GM12874 (cell line): ENCODE results near the gene CIART.

ENCODE experiments used
- TF ChIP-seq, protein P1 (sequence below): IDR thresholded peaks from 2 replicates; pipeline ENCODE4 v1.5.1; 2011; ENCODE audit warnings: low read depth, mild to moderate bottlenecking, control low read depth, low read length, moderate library complexity; ENCODE audit not compliant: insufficient read depth

Gene CIART

DNA sequence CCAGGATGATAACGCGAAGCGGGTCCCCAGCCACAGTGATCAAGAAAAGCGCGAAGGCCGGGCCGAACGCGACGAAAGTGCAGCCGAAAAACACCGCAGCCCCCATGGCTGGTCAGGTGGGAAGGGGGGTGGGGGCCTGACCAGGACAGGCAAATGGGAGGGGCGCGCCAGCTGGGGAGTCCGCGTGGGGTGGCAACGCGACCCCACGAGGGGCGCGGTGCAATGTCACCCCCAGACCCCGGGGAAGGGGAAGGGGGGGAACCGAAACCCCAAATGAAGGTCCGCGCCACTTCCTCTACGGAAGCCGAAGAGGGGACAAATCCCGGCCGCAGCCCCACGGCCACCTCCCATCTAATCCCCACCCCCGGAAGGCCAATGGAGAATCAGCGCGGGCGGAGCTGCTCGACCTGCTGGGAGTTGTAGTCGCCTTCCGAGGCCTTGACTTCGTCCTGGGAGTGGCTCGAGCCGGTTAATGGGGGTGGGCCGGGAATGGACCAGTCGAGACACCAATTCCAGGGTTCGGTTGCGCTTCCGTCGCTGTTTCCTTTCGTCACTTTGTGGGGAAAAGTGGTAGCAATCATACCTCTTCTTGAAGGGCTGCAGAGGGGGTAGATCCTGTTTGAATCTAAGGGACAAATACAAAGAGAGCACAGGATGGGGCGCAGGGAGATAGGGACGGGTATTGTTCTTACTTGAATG, 13.5 kb upstream of the CIART start, which contains the start of gene APH1A:
Gene APH1A, minus strand, starts transcription at position 312 of the 699 bp plus-strand sequence. Its CDS starts 206 bp downstream, at position 106.
- TF ChIP-seq, protein P1, sequence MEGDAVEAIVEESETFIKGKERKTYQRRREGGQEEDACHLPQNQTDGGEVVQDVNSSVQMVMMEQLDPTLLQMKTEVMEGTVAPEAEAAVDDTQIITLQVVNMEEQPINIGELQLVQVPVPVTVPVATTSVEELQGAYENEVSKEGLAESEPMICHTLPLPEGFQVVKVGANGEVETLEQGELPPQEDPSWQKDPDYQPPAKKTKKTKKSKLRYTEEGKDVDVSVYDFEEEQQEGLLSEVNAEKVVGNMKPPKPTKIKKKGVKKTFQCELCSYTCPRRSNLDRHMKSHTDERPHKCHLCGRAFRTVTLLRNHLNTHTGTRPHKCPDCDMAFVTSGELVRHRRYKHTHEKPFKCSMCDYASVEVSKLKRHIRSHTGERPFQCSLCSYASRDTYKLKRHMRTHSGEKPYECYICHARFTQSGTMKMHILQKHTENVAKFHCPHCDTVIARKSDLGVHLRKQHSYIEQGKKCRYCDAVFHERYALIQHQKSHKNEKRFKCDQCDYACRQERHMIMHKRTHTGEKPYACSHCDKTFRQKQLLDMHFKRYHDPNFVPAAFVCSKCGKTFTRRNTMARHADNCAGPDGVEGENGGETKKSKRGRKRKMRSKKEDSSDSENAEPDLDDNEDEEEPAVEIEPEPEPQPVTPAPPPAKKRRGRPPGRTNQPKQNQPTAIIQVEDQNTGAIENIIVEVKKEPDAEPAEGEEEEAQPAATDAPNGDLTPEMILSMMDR: no peak

DNA sequence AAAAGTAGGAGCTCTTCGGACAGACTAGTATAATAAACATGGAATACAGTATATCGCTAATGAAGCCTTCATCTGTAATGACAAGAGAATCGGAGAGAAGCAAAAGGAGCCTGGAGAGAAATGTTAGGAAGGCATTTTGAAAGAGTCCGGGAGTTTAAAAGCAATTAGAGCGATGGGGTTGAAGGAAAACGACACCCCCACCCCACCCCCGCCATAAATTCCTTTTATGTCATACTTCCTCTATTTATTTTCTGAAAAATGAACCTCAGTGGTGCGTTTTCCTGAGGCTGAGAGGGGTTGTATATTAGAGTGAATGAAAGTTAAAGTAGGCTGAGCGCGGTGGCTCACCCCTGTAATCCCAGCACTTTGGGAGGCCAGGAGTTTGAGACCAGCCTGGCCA, 12.9 kb upstream of the CIART start:
- TF ChIP-seq, protein P1: no peak

DNA sequence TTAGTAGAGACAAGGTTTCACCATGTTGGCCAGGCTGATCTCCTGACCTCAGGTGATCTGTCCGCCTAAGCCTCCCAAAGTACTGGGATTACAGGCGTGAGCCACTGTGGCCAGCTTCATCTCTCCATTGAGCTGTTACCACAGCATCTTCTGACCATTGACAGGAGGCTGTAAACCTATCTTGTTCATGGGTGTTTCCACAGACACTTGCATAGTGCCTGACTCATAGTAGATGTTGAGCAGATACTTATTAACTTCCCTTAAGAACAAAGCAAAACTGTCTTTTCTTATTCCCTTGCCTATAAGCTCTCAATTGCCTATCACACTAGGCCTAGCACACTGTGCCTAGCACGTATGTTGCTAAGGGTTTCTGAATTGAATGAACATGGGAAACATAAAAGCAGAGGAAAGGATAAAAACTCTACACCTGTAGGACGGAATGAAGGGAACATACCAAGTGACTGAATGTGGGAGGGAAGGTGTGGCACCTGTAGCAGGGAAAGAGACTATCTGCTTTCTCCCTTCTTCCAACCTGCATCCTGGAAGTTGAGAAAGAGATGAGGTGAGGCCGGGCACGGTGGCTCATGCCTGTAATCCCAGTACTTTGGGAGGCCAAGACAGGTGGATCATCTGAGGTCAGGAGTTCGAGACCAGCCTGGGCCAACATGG, 10.9 kb upstream of the CIART start:
- TF ChIP-seq, protein P1: no peak

DNA sequence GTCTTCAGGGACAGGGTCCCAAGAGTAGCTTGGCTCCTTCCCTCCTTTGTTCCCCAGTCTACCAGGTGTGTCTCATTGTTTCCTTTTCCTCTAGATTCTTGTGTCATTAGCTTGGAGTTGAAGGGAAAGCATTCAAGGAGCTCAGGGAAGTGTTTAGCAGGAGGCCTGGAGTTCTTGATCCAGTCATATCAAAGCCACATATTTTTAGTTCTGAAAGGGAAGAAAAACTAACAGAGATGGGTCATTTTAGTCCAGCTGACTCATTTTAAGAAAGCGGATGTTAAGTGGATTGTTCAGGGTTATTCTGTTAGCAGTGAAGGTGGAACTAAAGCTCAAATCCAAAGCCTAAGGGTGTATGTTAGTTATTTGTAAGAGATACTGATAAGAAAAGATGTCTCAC, 9.0 kb upstream of the CIART start:
- TF ChIP-seq, protein P1: no peak

DNA sequence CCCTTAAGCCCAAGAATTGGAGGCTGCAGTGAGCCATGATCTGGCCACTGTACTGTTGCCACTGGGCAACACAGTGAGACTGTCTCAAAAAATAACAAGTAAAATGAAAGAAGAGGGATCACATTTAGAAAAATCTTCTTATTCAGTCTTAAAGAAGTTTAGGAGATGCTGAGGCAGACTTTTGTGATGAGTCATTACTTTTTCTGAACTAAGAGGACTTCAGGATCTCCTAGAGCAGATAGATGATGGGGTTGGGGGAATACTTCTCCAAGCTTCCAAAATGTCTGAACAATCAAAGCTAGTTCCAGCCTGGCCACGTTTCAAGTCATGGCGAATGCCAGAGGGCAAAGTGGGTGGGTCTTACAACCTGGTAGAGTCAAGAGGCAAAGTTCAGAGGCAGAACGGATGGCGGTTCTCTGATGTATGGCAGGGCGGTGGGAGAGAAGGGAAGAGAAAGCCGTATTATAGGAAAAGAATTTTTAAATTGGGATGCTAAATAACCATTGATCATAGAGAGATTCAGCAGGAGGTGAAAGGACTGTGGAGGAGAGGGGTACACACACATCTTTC, 2.1 kb upstream of the CIART start:
- TF ChIP-seq, protein P1: no peak

DNA sequence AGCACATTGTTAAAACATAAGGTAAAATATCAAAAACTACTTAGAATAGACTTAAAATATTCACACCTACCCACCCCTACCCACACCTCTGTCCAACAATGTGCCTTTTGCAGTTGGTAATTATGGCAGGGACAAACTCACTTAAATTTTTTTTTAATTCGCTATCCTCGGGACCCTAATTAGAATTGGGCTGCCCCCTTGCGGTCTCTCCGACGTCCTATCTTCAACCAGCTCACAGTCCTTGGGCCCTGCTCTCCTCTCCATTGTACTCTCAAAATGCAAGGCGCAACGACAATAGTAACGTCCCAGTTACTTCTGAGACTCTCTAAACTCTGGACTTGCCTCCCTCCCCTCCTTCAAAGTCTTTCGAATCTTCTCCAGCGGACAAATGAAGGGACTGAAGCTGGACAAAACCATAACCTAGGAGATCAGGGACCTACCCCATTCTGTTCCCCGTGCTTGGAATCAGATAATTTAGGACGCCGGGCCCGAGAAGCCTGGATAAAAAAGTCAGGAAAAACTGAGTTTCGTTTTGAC, 1.1 kb upstream of the CIART start:
- TF ChIP-seq, protein P1: peak; percentile 52

DNA sequence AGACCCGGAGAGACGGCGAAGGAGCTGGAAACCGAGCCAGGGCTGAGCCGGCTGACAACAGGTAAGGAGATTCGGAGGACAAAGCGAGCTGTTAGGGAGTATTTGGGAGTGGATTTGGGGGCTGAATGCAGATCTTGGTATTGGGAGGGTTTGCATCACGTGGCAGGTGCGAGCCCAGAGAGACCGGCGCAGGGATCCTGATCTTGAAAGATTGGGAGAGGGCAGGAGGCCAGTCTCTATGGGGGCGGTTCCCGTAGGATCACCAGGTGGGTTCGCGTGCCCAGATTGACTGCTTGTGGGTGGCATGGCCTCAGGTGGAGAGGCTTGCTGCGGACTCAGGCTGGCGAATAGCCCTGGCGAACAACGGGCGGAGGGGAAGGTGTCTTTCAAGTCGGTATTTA, 204 bp downstream of the CIART start:
- TF ChIP-seq, protein P1: no peak
